Activated naive CD8-positive, alpha-beta T cell treated with anti-CD3 and anti-CD28 coated beads, Interleukin-2, amount 10 ng/mL, durations not matched to agents 7 days and 5 days (primary cell): ENCODE measurements around the gene MRM2. TPM values are rescaled to one million over a fixed set of nuclear protein-coding genes. Genes with fewer than 3 reads are reported as not detected.

Experiments used
- ATAC-seq: fragments of 150-1000 bp; cut with Tn5 transposase; one replicate; pipeline ENCODE4 v1.10.0; 2021; ENCODE audit warnings: low read depth, moderate library complexity
- POLR2A ChIA-PET: fragments of 350-600 bp; sonication (Branson Sonifier 250); formaldehyde crosslinking; loops from one replicate; lab custom pipeline; 2021; ENCODE audit warnings: antibody characterized with exemption; lab: Charles Lee
- DNase-seq: peaks from one replicate; pipeline ENCODE4 v3.0.0; 2021
- H3K27ac Mint-ChIP-seq: one replicate; pipeline ENCODE4 v1.8.0; 2022; ENCODE audit warnings: mild to moderate bottlenecking, mixed read lengths
- H3K27me3 Mint-ChIP-seq: one replicate; pipeline ENCODE4 v1.8.0; 2022; ENCODE audit warnings: mild to moderate bottlenecking, moderate library complexity, mixed read lengths
- H3K36me3 Mint-ChIP-seq: one replicate; pipeline ENCODE4 v1.8.0; 2021; ENCODE audit warnings: mild to moderate bottlenecking, mixed read lengths
- H3K4me1 Mint-ChIP-seq: one replicate; pipeline ENCODE4 v1.8.0; 2021; ENCODE audit warnings: mixed read lengths
- H3K4me3 Mint-ChIP-seq: one replicate; pipeline ENCODE4 v1.8.0; 2022; ENCODE audit warnings: mild to moderate bottlenecking, moderate library complexity, mixed read lengths
- H3K9me3 Mint-ChIP-seq: one replicate; pipeline ENCODE4 v1.8.0; 2021; ENCODE audit warnings: mixed read lengths
- total RNA-seq, 2 experiments: library from RNA; stranded (reverse); gene quantifications; one replicate each; pipeline ENCODE4 v1.2.3, GENCODE V29; 2021

The MRM2 gene
- total RNA-seq, 2 experiments from 2014 or later, result 27.4 to 29.3 TPM

- H3K27ac Mint-ChIP-seq, result no peak overlapping the region
- ATAC-seq (no peak), DNase-seq (no peak)
- H3K9me3 Mint-ChIP-seq, result no peaks in the 10 kb centered on the region
- H3K27me3 Mint-ChIP-seq, result no peaks in the 10 kb centered on the region
- peaks cover 11% of the 10 kb centered on the region for H3K4me1 Mint-ChIP-seq
- peaks cover 5% of the 10 kb centered on the region for H3K36me3 Mint-ChIP-seq
- POLR2A ChIA-PET, result no interaction called here
- no peak overlapping the region for H3K4me3 Mint-ChIP-seq
Measured at GRCh38 chr7:2258661-2259365, 16.8 kb upstream of the MRM2 start.

- POLR2A ChIA-PET, result interaction anchor here (0.6 kb wide), 1 partner anchor 145 kb away, joined by 3 read pairs; no protein-coding TSS in a partner anchor
- Mint-ChIP-seq H3K4me1 (peaks cover 13% of the 10 kb centered on the region), H3K36me3 (peaks cover 5% of the 10 kb centered on the region), H3K9me3 (no peaks in the 10 kb centered on the region), H3K27ac (no peak overlapping the region), H3K4me3 (no peak overlapping the region), H3K27me3 (no peaks in the 10 kb centered on the region)
- DNase-seq (no peak), ATAC-seq (no peak)
Measured at GRCh38 chr7:2257651-2258050, 15.6 kb upstream of the MRM2 start.

- peaks cover 13% of the 10 kb centered on the region for H3K4me1 Mint-ChIP-seq
- H3K4me3 Mint-ChIP-seq, result no peak overlapping the region
- no peak overlapping the region for H3K27ac Mint-ChIP-seq
- H3K9me3 Mint-ChIP-seq, result no peaks in the 10 kb centered on the region
- H3K36me3 Mint-ChIP-seq, result peaks cover 5% of the 10 kb centered on the region
- no peaks in the 10 kb centered on the region for H3K27me3 Mint-ChIP-seq
- DNase-seq (no peak), ATAC-seq (no peak)
- POLR2A ChIA-PET, result interaction anchor here (0.6 kb wide), 1 partner anchor 144 kb away, joined by 3 read pairs; no protein-coding TSS in a partner anchor
Measured at GRCh38 chr7:2257046-2257551, 15.1 kb upstream of the MRM2 start.

GRCh38 chr7:2256306-2257045, 14.5 kb upstream of the MRM2 start:
- POLR2A ChIA-PET, result no interaction called here
- ATAC-seq, result no peak
- no peak for DNase-seq

GRCh38 chr7:2255145-2256139, 13.4 kb upstream of the MRM2 start:
- Mint-ChIP-seq H3K4me1 (peaks cover 8% of the 10 kb centered on the region), H3K4me3 (no peak overlapping the region), H3K27me3 (no peaks in the 10 kb centered on the region), H3K27ac (no peak overlapping the region), H3K9me3 (no peaks in the 10 kb centered on the region), H3K36me3 (peaks cover 13% of the 10 kb centered on the region)
- ATAC-seq, result no peak
- POLR2A ChIA-PET, result no interaction called here
- DNase-seq, result no peak

More at GRCh38 chr7:2256306-2257045, 14.5 kb upstream of the MRM2 start:
- H3K4me1 Mint-ChIP-seq, result peaks cover 10% of the 10 kb centered on the region
- no peak overlapping the region for H3K27ac Mint-ChIP-seq
- no peaks in the 10 kb centered on the region for H3K27me3 Mint-ChIP-seq
- no peaks in the 10 kb centered on the region for H3K9me3 Mint-ChIP-seq
- H3K4me3 Mint-ChIP-seq, result no peak overlapping the region
- peaks cover 7% of the 10 kb centered on the region for H3K36me3 Mint-ChIP-seq

- Mint-ChIP-seq H3K9me3 (no peaks in the 10 kb centered on the region), H3K27ac (no peak overlapping the region), H3K36me3 (peaks cover 13% of the 10 kb centered on the region), H3K4me1 (peaks cover 13% of the 10 kb centered on the region), H3K4me3 (no peak overlapping the region), H3K27me3 (no peaks in the 10 kb centered on the region)
- no peak for DNase-seq
- ATAC-seq, result no peak
- POLR2A ChIA-PET, result no interaction called here
Measured at GRCh38 chr7:2254429-2255144, 12.6 kb upstream of the MRM2 start.

GRCh38 chr7:2253525-2254244, 11.7 kb upstream of the MRM2 start:
- DNase-seq, result no peak
- Mint-ChIP-seq H3K27ac (no peak overlapping the region), H3K9me3 (no peaks in the 10 kb centered on the region), H3K27me3 (no peaks in the 10 kb centered on the region), H3K36me3 (peaks cover 20% of the 10 kb centered on the region), H3K4me1 (peaks cover 21% of the 10 kb centered on the region), H3K4me3 (no peak overlapping the region)
- ATAC-seq, result no peak
- POLR2A ChIA-PET, result interaction anchor here (1.4 kb wide), 1 partner anchor 12 kb away, joined by 3 read pairs; the partner anchor contains the start of genes MRM2 and NUDT1

- no peaks in the 10 kb centered on the region for H3K27me3 Mint-ChIP-seq
- ATAC-seq, result no peak
- no peak for DNase-seq
- POLR2A ChIA-PET, result interaction anchor here (1.4 kb wide), 1 partner anchor 11 kb away, joined by 3 read pairs; the partner anchor contains the start of genes MRM2 and NUDT1
- peaks cover 24% of the 10 kb centered on the region for H3K36me3 Mint-ChIP-seq
- peaks cover 26% of the 10 kb centered on the region for H3K4me1 Mint-ChIP-seq
- H3K9me3 Mint-ChIP-seq, result no peaks in the 10 kb centered on the region
- H3K4me3 Mint-ChIP-seq, result no peak overlapping the region
- peak overlapping the region; percentile 19 for H3K27ac Mint-ChIP-seq
Measured at GRCh38 chr7:2253021-2253420, 11.0 kb upstream of the MRM2 start.

- ATAC-seq, result peak; percentile 37
- Mint-ChIP-seq H3K4me1 (peaks cover 28% of the 10 kb centered on the region), H3K9me3 (no peaks in the 10 kb centered on the region), H3K4me3 (no peak overlapping the region), H3K27me3 (no peaks in the 10 kb centered on the region), H3K36me3 (peaks cover 30% of the 10 kb centered on the region), H3K27ac (no peak overlapping the region)
- DNase-seq, result no peak
- POLR2A ChIA-PET, result interaction anchor here (1.4 kb wide), 1 partner anchor 10 kb away, joined by 3 read pairs; the partner anchor contains the start of genes MRM2 and NUDT1
Measured at GRCh38 chr7:2251841-2252771, 10.1 kb upstream of the MRM2 start.

GRCh38 chr7:2251381-2251780, 9.4 kb upstream of the MRM2 start:
- ATAC-seq (no peak), DNase-seq (no peak)
- POLR2A ChIA-PET, result no interaction called here
- H3K9me3 Mint-ChIP-seq, result no peaks in the 10 kb centered on the region
- peaks cover 28% of the 10 kb centered on the region for H3K4me1 Mint-ChIP-seq
- H3K27ac Mint-ChIP-seq, result no peak overlapping the region
- H3K36me3 Mint-ChIP-seq, result peaks cover 30% of the 10 kb centered on the region
- no peak overlapping the region for H3K4me3 Mint-ChIP-seq
- H3K27me3 Mint-ChIP-seq, result no peaks in the 10 kb centered on the region

GRCh38 chr7:2249744-2250323, 7.8 kb upstream of the MRM2 start:
- DNase-seq (no peak), ATAC-seq (no peak)
- H3K4me1 Mint-ChIP-seq, result peaks cover 33% of the 10 kb centered on the region
- H3K27ac Mint-ChIP-seq, result peak overlapping the region; percentile 80
- no peaks in the 10 kb centered on the region for H3K27me3 Mint-ChIP-seq
- H3K36me3 Mint-ChIP-seq, result peaks cover 34% of the 10 kb centered on the region
- POLR2A ChIA-PET, result interaction anchor here (1.1 kb wide), 2 partner anchors 50 to 328 kb away, joined by 3 read pairs; no protein-coding TSS in a partner anchor
- peak overlapping the region; percentile 78 for H3K4me3 Mint-ChIP-seq
- H3K9me3 Mint-ChIP-seq, result no peaks in the 10 kb centered on the region
